GM21723 (cell line): ENCODE measurements around the gene GIMAP8.
A peak's percentile ranks its signal among the peaks of the same experiment; 100 is the strongest.
"Not testable (repeated sequence)": the region's sequence is repeated elsewhere in the genome, so short reads cannot be mapped to it uniquely, and the experiment has no call there.

ENCODE experiments used
- ATAC-seq: cut with Tn5 transposase; IDR thresholded peaks from one replicate; pipeline ENCODE4 v1.9.1; 2021; ENCODE audit warnings: mild to moderate bottlenecking, moderate library complexity; ENCODE audit not compliant: unreplicated experiment

The GIMAP8 gene

GRCh38 chr7:150507947-150508602 lies 57.6 kb downstream of the GIMAP8 start:
- ATAC-seq: no peak

GRCh38 chr7:150511048-150511447 lies 60.6 kb downstream of the GIMAP8 start:
- ATAC-seq: no peak

DNA sequence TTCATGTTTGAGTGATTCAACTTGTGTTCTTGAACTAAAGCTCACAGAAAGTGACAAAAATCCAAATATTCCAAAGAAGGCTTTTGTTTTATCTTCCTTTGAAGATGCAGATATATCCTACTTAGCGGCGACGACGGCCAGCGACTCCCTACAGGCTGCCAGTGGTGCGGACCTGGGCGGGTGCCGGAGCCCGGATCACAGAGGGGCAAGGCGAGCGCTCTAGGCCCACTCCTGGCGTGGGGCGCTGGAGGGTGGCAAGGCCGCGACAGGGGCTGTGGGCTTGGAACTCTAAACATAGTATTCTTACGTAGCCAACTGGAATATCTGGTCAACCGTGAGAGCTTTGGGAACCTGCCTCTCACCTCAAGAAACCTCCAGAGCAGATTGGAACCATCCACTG lies 63.3 kb downstream of the GIMAP8 start:
- no peak for ATAC-seq

DNA sequence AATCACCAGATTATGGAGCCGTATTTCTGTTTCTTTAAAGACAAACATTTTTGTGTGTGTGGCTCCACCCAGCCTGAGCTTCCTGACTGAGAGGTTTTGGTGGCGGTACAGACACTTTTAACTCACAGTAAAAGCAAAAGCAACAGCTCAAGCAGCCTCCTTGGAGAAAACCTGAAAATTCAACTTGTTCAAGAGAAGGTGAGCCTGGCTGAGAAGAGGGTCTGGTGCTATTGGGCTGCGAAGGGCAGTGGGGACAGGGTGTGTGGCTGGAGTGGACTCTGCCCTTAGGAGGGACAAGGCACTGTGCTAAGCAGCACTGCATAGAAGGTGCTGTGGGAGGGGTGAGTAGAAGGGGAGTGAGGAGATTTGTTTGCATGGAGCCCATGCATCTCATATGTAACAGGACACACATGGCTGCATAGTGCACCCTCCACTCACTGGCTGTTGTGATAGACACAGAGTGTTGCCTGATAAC lies 64.4 kb downstream of the GIMAP8 start, which contains the start of gene GIMAP7:
Gene GIMAP7, plus strand, starts transcription at position 125 of the 475 bp plus-strand sequence. CDS start 5,103 bp downstream, outside the sequence.
- peak; percentile 74 for ATAC-seq

GRCh38 chr7:150515248-150516147 lies 65.1 kb downstream of the GIMAP8 start:
- ATAC-seq: peak; percentile 30

GRCh38 chr7:150516956-150517745 lies 66.7 kb downstream of the GIMAP8 start:
- ATAC-seq: no peak

DNA sequence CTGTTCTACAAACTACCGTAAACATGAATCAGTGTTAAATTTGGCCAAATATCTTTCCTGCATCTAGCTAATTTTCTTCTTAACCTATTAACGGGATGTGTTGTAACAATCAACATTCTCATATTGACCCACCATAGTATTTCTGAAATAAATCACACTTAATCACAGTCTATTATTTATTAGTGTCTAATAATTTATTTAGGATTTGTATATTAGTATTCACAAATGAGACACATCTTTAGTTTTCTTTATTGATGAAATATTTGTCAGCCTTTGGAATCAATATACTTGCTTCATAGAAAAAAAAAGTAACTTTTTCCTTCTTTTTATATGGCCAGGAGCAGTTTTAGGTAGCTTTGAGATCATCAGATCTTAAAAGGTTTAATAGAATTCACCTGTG lies 68.9 kb downstream of the GIMAP8 start:
- ATAC-seq: no peak

DNA sequence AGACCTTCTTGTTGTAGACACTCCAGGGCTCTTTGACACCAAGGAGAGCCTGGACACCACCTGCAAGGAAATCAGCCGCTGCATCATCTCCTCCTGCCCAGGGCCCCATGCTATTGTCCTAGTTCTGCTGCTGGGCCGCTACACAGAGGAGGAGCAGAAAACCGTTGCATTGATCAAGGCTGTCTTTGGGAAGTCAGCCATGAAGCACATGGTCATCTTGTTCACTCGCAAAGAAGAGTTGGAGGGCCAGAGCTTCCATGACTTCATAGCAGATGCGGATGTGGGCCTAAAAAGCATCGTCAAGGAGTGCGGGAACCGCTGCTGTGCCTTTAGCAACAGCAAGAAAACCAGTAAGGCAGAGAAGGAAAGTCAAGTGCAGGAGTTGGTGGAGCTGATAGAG lies 69.7 kb downstream of the GIMAP8 start:
- no peak for ATAC-seq

GRCh38 chr7:150522931-150523330 lies 72.5 kb downstream of the GIMAP8 start:
- ATAC-seq: not testable (repeated sequence)

- ATAC-seq: no peak
Observed at GRCh38 chr7:150524018-150524417, 73.6 kb downstream of the GIMAP8 start.
